ENCODE results near the gene ACTR5.

Gene ACTR5

GRCh38 chr20:38818113-38819065 lies 70.1 kb downstream of the ACTR5 start:
- peaks cover 82% of the 10 kb centered on the region for H3K4me1 Mint-ChIP-seq
- DNase-seq (ENCODE audit: low spot score in 2 of 2) (no peak), ATAC-seq (no peak)
- no peaks in the 10 kb centered on the region for H3K9me3 Mint-ChIP-seq
- no peak overlapping the region for H3K4me3 Mint-ChIP-seq
- H3K36me3 Mint-ChIP-seq: peaks cover 100% of the 10 kb centered on the region
- H3K27ac Mint-ChIP-seq: no peak overlapping the region
